H1 (cell line): ENCODE measurements around the gene CDK5R2. TPM values are rescaled to one million over a fixed set of nuclear protein-coding genes. Genes with fewer than 3 reads are reported as not detected.

ENCODE experiments used
- CTCF ChIA-PET: fragments of 300-600 bp; sonication (Branson Sonifier 250); formaldehyde crosslinking; loops from one replicate; lab custom pipeline; 2021; ENCODE audit not compliant: partially characterized antibody; lab: Charles Lee
- POLR2A ChIA-PET: fragments of 300-600 bp; sonication (Branson Sonifier 250); formaldehyde crosslinking; loops from one replicate; lab custom pipeline; 2021; ENCODE audit warnings: inconsistent platforms; ENCODE audit not compliant: partially characterized antibody; lab: Charles Lee
- DNase-seq, 2 experiments: peaks; one replicate each; pipeline versions ENCODE4 v3.0.0 to v3.0.0-alpha.2; 2010 to 2022; ENCODE audit warnings: low spot score in 2 of 2, low read depth in 1 of 2, mixed read lengths in 1 of 2
- FAIRE-seq: peaks from 2 replicates; lab custom pipeline; 2011; peaks lifted over from hg19 to GRCh38; lab: Jason Lieb, UNC
- H2AFZ ChIP-seq: 2 replicates; pipeline ENCODE4 v1.8.1; 2012; ENCODE audit warnings: low read length, inconsistent platforms
- H2AK5ac ChIP-seq: 2 replicates; pipeline ENCODE4 v1.6.1; 2013; ENCODE audit warnings: low read depth, low read length
- H2BK120ac ChIP-seq: replicated peaks from 2 replicates; pipeline ENCODE3; 2013; ENCODE audit warnings: low read depth, low read length, inconsistent platforms
- H2BK12ac ChIP-seq: 2 replicates; pipeline ENCODE4 v1.6.1; 2013; ENCODE audit warnings: low read depth, low read length
- H2BK15ac ChIP-seq: 2 replicates; pipeline ENCODE4 v1.6.1; 2013; ENCODE audit warnings: low read length
- H2BK20ac ChIP-seq: 2 replicates; pipeline ENCODE4 v1.6.1; 2013; ENCODE audit warnings: low read length
- H2BK5ac ChIP-seq: 2 replicates; pipeline ENCODE4 v1.6.1; 2013; ENCODE audit warnings: low read depth, low read length
- H3K14ac ChIP-seq: 2 replicates; pipeline ENCODE4 v1.6.1; 2013; ENCODE audit warnings: inconsistent platforms; ENCODE audit not compliant: insufficient read length
- H3K18ac ChIP-seq: 2 replicates; pipeline ENCODE4 v1.6.1; 2013; ENCODE audit warnings: low read length; ENCODE audit errors: extremely low read depth
- H3K23ac ChIP-seq: 2 replicates; pipeline ENCODE4 v1.6.1; 2013; ENCODE audit warnings: inconsistent platforms; ENCODE audit not compliant: insufficient read length
- H3K23me2 ChIP-seq: 2 replicates; pipeline ENCODE4 v1.6.1; 2013; ENCODE audit warnings: low read depth, low read length
- H3K27ac ChIP-seq: 2 replicates; pipeline ENCODE4 v1.6.1; 2011; ENCODE audit warnings: low read depth, low read length, inconsistent platforms
- H3K27me3 ChIP-seq, 4 experiments: replicated peaks in 1 of 4; 1 replicate in 1 of 4; 2 replicates in 3 of 4; pipeline versions ENCODE4 v1.6.1 to v1.8.1; 2011 to 2013; ENCODE audit warnings: low read length in 3 of 4, mild to moderate bottlenecking in 3 of 4, inconsistent platforms in 2 of 4, mixed read lengths in 2 of 4, moderate library complexity in 1 of 4; ENCODE audit not compliant: control insufficient read depth in 3 of 4, insufficient read depth in 3 of 4; ENCODE audit errors: extremely low read depth in 1 of 4
- H3K36me3 ChIP-seq, 4 experiments: 2 replicates each; pipeline versions ENCODE4 v1.6.1 to v1.8.1; 2011 to 2013; ENCODE audit warnings: mild to moderate bottlenecking in 4 of 4, low read length in 3 of 4, moderate library complexity in 2 of 4, control low read depth in 1 of 4, inconsistent platforms in 1 of 4; ENCODE audit not compliant: insufficient read depth in 4 of 4, control insufficient read depth in 2 of 4
- H3K4ac ChIP-seq: replicated peaks from 2 replicates; pipeline ENCODE3; 2013; ENCODE audit warnings: low read length, low read depth, mixed read lengths, inconsistent platforms; ENCODE audit not compliant: insufficient read length
- H3K4me1 ChIP-seq, 4 experiments: replicated peaks in 1 of 4; 1 replicate in 1 of 4; 2 replicates in 3 of 4; pipeline versions ENCODE4 v1.6.1 to v1.8.1; 2011 to 2013; ENCODE audit warnings: low read length in 3 of 4, inconsistent platforms in 2 of 4, mixed read lengths in 1 of 4; ENCODE audit not compliant: insufficient read depth in 4 of 4, control insufficient read depth in 3 of 4
- H3K4me2 ChIP-seq, 2 experiments: 2 replicates each; pipeline versions ENCODE4 v1.6.1 to v1.8.1; 2011 to 2013; ENCODE audit warnings: low read depth in 2 of 2, low read length in 2 of 2, control low read depth in 1 of 2, inconsistent platforms in 1 of 2, mild to moderate bottlenecking in 1 of 2; ENCODE audit not compliant: insufficient read depth in 1 of 2
- H3K4me3 ChIP-seq, 4 experiments: fragments of 200-600, 300-600 bp in 1 of 4; sonication (generic), shearing (Covaris generic), sonication (Bioruptor Twin) in 1 of 4; 2 replicates each; pipeline versions ENCODE4 v1.5.1 to v1.8.1; 2011 to 2016; ENCODE audit warnings: low read length in 4 of 4, low read depth in 3 of 4, control low read depth in 2 of 4, inconsistent platforms in 2 of 4, mild to moderate bottlenecking in 2 of 4, mixed read lengths in 1 of 4, moderate library complexity in 1 of 4; ENCODE audit not compliant: insufficient read depth in 2 of 4; ENCODE audit errors: extremely low read depth in 1 of 4
- H3K56ac ChIP-seq: replicated peaks from 2 replicates; pipeline ENCODE3; 2013; ENCODE audit warnings: low read depth, mild to moderate bottlenecking, mixed read lengths, low read length, inconsistent platforms; ENCODE audit not compliant: insufficient read length
- H3K79me1 ChIP-seq: 2 replicates; pipeline ENCODE4 v1.6.1; 2013; ENCODE audit warnings: low read depth, low read length, control low read depth
- H3K79me2 ChIP-seq, 2 experiments: 2 replicates each; pipeline versions ENCODE4 v1.6.1 to v1.8.1; 2012 to 2013; ENCODE audit warnings: low read length in 2 of 2, mild to moderate bottlenecking in 2 of 2, inconsistent platforms in 1 of 2; ENCODE audit not compliant: insufficient read depth in 2 of 2, control insufficient read depth in 1 of 2
- H3K9ac ChIP-seq, 4 experiments: replicated peaks in 1 of 4; 1 replicate in 1 of 4; 2 replicates in 3 of 4; pipeline versions ENCODE4 v1.6.1 to v1.8.1; 2011 to 2013; ENCODE audit warnings: low read depth in 3 of 4, low read length in 3 of 4, control low read depth in 2 of 4, mild to moderate bottlenecking in 2 of 4, moderate library complexity in 2 of 4, inconsistent platforms in 1 of 4; ENCODE audit errors: extremely low read depth in 1 of 4
- H3K9me3 ChIP-seq, 2 experiments: 2 replicates each; pipeline versions ENCODE4 v1.6.1 to v1.8.1; 2012 to 2013; ENCODE audit warnings: mild to moderate bottlenecking in 2 of 2, moderate library complexity in 2 of 2, control low read depth in 1 of 2, inconsistent platforms in 1 of 2, low read depth in 1 of 2, low read length in 1 of 2, mixed read lengths in 1 of 2; ENCODE audit not compliant: insufficient read depth in 2 of 2
- H4K20me1 ChIP-seq, 2 experiments: replicated peaks in 1 of 2; 2 replicates each; pipeline versions ENCODE3 to v1.8.1; 2011 to 2013; ENCODE audit warnings: inconsistent platforms in 2 of 2, low read length in 2 of 2, mild to moderate bottlenecking in 1 of 2; ENCODE audit not compliant: insufficient read depth in 2 of 2, control insufficient read depth in 1 of 2
- H4K5ac ChIP-seq: 2 replicates; pipeline ENCODE4 v1.6.1; 2013; ENCODE audit warnings: low read length, low read depth, mixed read lengths, inconsistent platforms; ENCODE audit not compliant: insufficient read length
- H4K8ac ChIP-seq: 2 replicates; pipeline ENCODE4 v1.8.0; 2013; ENCODE audit warnings: mild to moderate bottlenecking, moderate library complexity, low read length, inconsistent platforms; ENCODE audit not compliant: insufficient read depth; ENCODE audit errors: extremely low read depth
- H4K91ac ChIP-seq: replicated peaks from 2 replicates; pipeline ENCODE3; 2013; ENCODE audit warnings: low read length, mixed read lengths, inconsistent platforms; ENCODE audit not compliant: insufficient read length
- BACH1 ChIP-seq: IDR thresholded peaks from 2 replicates; pipeline ENCODE4 v1.6.1; 2012; ENCODE audit warnings: low read length, improper control_type of control experiment
- GTF2F1 ChIP-seq: IDR thresholded peaks from 2 replicates; pipeline ENCODE4 v1.6.1; 2012; ENCODE audit warnings: low read depth, low read length, improper control_type of control experiment, borderline replicate concordance
- RAD21 ChIP-seq, 2 experiments: IDR thresholded peaks in 1 of 2; conservative IDR thresholded peaks in 1 of 2; 2 replicates each; pipeline ENCODE4 v1.6.1; 2011; ENCODE audit warnings: low read depth in 2 of 2, low read length in 2 of 2, improper control_type of control experiment in 1 of 2, inconsistent platforms in 1 of 2, mild to moderate bottlenecking in 1 of 2, moderate library complexity in 1 of 2
- WGBS, 2 experiments: shearing (Covaris generic) in 1 of 2; methylation state at CpG; one replicate each; pipeline versions ENCODE4 v1.1.6 to v1.1.7; 2013 to 2015; ENCODE audit warnings: low lambda C conversion rate in 2 of 2, mixed read lengths in 2 of 2, inconsistent platforms in 1 of 2, low coverage in 1 of 2, missing lambda C conversion rate in 1 of 2; ENCODE audit not compliant: insufficient replicate concordance in 2 of 2, insufficient coverage in 1 of 2, insufficient read length in 1 of 2; ENCODE audit errors: extremely low coverage in 1 of 2, missing lambda C conversion rate in 1 of 2; 5-methylcytosine and 5-hydroxymethylcytosine counted together
- polyA plus RNA-seq, 7 experiments: library from polyadenylated mRNA; depleted of rRNA in 3 of 7; stranded (reverse) in 5 of 7; unstranded in 2 of 7; fragments of >200 nt in 5 of 7; fragments of 200-250 nt in 2 of 7; gene quantifications; 1 replicate in 5 of 7; 2 replicates in 1 of 7; 4 replicates in 1 of 7; pipeline versions ENCODE4 v1.2.1 to v1.2.3, GENCODE V29; 2011 to 2013; ENCODE audit warnings: missing spikeins in 2 of 7, mixed read lengths in 2 of 7
- total RNA-seq: library from RNA; stranded (reverse); fragmentation: NEBNext Ultra II Directional; extraction: Animal tissue kit (Norgen Biotek cat#: 25700); gene quantifications from 2 replicates; pipeline ENCODE4 v1.2.1, GENCODE V29; 2021

CDK5R2 gene
- total and polyA plus RNA-seq, 2 of the 8 experiments (the other 6 are each of a cell fraction or from before 2014, with no cell fraction given): 0.14 TPM; not detected in 1

- H4K5ac ChIP-seq: no peak overlapping the region
- peak overlapping the region; percentile 84; the same call in 1 of the 2 replicates for H2BK12ac ChIP-seq
- ChIA-PET POLR2A (interaction anchor here (0.9 to 1.8 kb wide), 3 partner anchors 11 to 118 kb away, joined by 3 to 4 read pairs (median 3); partner anchors contain the start of gene FEV), CTCF (interaction anchor here (0.6 to 19.5 kb wide), 11 partner anchors 9 to 155 kb away, joined by 3 to 284 read pairs (median 3); partner anchors contain the start of gene FEV)
- 0 out of 8 replicates have a peak, but pooled peaks cover 0 to 5% (median 0%) of the 10 kb centered on the region in 4 experiments for H3K36me3 ChIP-seq
- no peak overlapping the region for H3K4ac ChIP-seq
- H2BK120ac ChIP-seq: no peak overlapping the region
- no peak overlapping the region for H3K14ac ChIP-seq
- H3K9ac ChIP-seq: no peak overlapping the region
- no peaks in the 10 kb centered on the region for H3K79me2 ChIP-seq
- H2AK5ac ChIP-seq: no peak overlapping the region; the same call in 1 of the 2 replicates
- H3K79me1 ChIP-seq: no peaks in the 10 kb centered on the region
- WGBS, 2 experiments: 26% methylated on average over 7 of the region's 10 CpGs; no CpG with 5 or more reads in 1 of the 2 experiments
- peaks cover 12% of the 10 kb centered on the region; the same call in 1 of the 2 replicates for H3K23me2 ChIP-seq
- TF ChIP-seq RAD21 (IDR thresholded peaks at IDR 0.05 in 1 of 2, conservative IDR thresholded peaks at IDR 0.05 in 1 of 2; ENCODE audit: low read depth in 2 of 2, low read length in 2 of 2) (no peak), GTF2F1 (no peak), BACH1 (no peak)
- H4K8ac ChIP-seq: no peak overlapping the region
- FAIRE-seq (no peak), DNase-seq (no peak)
- peak overlapping the region; percentile 43; the same call in 1 of the 2 replicates for H2BK20ac ChIP-seq
- no peak overlapping the region for H2AFZ ChIP-seq
- H3K27me3 ChIP-seq: peaks cover 96 to 100% (median 98%) of the 10 kb centered on the region in 4 experiments
- no peak overlapping the region for H2BK15ac ChIP-seq
- peak overlapping the region; percentile 60; the same call in 1 of the 2 replicates for H2BK5ac ChIP-seq
- no peak overlapping the region for H3K56ac ChIP-seq
- peaks cover 0 to 38% (median 24%) of the 10 kb centered on the region in 4 experiments; a peak in 6 of 7 replicates for H3K4me1 ChIP-seq
- H3K27ac ChIP-seq: no peak overlapping the region
- H3K4me2 ChIP-seq: peak overlapping the region; percentile 52 to 60; a peak in 3 of 4 replicates
- no peaks in the 10 kb centered on the region for H3K9me3 ChIP-seq
- peak overlapping the region; percentile 71 for H3K18ac ChIP-seq
- no peak overlapping the region for H4K91ac ChIP-seq
- H3K4me3 ChIP-seq: peak overlapping the region in 1 of 4 experiments; percentile 42; a peak in 4 of 8 replicates
- no peak overlapping the region for H3K23ac ChIP-seq
- peaks cover 15 to 20% of the 10 kb centered on the region in 2 experiments for H4K20me1 ChIP-seq
Measured at GRCh38 chr2:218999021-218999880, 39.8 kb downstream of the CDK5R2 start.
